ENCODE results near the gene SMAGP.
"Not testable (repeated sequence)": the region's sequence is repeated elsewhere in the genome, so short reads cannot be mapped to it uniquely, and the experiment has no call there.

SMAGP gene

GRCh38 chr12:51232642-51233041 is 37.6 kb downstream of the SMAGP start:
- no peaks in the 10 kb centered on the region for H3K4me1 ChIP-seq (ENCODE audit: insufficient read depth, low read length, severe bottlenecking)
- H3K4me3 ChIP-seq (ENCODE audit: low read depth, low read length, poor library complexity, severe bottlenecking): no peak overlapping the region
- 0 out of 2 replicates have a peak, but pooled peaks cover 2% of the 10 kb centered on the region for H3K9me3 ChIP-seq (ENCODE audit: low read length)
- H3K9me2 ChIP-seq (ENCODE audit: low read depth, low read length): no peaks in the 10 kb centered on the region
- H3F3A ChIP-seq (ENCODE audit: insufficient read depth, low read length): no peaks in the 10 kb centered on the region
- H4K20me1 ChIP-seq (ENCODE audit: insufficient read depth, low read length): no peaks in the 10 kb centered on the region
- no peaks in the 10 kb centered on the region for H3K36me3 ChIP-seq (ENCODE audit: insufficient read depth, low read length)
- no peak overlapping the region for H3K9ac ChIP-seq (ENCODE audit: low read length)
- no peaks in the 10 kb centered on the region for H3K27me3 ChIP-seq (ENCODE audit: insufficient read depth, low read length)
- H2AFZ ChIP-seq (ENCODE audit: low read length): no peak overlapping the region
- H3K79me2 ChIP-seq (ENCODE audit: insufficient read depth, low read length): no peaks in the 10 kb centered on the region
- no peak overlapping the region for H3K27ac ChIP-seq (ENCODE audit: low read depth, low read length, poor library complexity, severe bottlenecking)
- no peak for TF ChIP-seq EZH2 (IDR thresholded peaks at IDR 0.05; ENCODE audit: borderline replicate concordance, low read length)
- no peak for TF ChIP-seq CTCF (IDR thresholded peaks at IDR 0.05; ENCODE audit: low read length)
- no peak overlapping the region for H3K4me2 ChIP-seq (ENCODE audit: low read length)

DNA sequence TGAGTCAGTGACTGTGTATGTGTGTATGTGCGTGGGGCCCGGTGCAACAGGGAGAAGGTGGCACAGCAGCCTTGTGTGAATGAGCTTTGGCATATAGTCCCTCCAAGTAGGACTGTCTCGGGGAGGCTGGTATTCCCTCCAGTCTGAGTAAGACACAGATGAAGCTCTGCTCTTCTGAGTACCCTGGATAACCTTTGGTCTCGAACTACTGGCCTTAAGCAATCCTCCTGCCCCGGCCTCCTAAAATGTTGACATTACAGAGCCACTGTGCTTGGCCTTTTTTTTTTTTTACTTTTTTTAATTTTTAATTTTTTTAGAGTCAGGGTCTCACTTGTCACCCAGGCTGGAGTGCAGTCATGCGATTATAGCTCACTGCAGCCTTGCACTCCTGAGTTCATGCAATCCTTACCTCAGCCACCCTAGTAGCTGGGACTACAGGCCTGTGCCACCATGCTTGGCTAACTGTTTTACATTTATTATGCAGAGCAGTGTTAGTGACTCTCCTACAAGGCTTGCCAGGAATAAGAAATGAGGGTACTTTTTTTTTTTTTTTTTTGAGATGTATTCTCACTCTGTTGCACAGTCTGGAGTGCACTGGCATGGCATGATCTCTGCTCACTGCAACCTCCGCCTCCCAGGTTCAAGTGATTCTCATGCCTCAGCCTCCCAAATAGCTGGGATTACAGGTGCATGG is 41.0 kb downstream of the SMAGP start:
- Histone ChIP-seq H3K27me3 (ENCODE audit: insufficient read depth, low read length) (no peaks in the 10 kb centered on the region), H3K4me3 (ENCODE audit: low read depth, low read length, poor library complexity, severe bottlenecking) (no peak overlapping the region), H3F3A (ENCODE audit: insufficient read depth, low read length) (no peaks in the 10 kb centered on the region; the same call in 1 of the 2 replicates), H3K4me2 (ENCODE audit: low read length) (no peak overlapping the region), H3K4me1 (ENCODE audit: insufficient read depth, low read length, severe bottlenecking) (no peaks in the 10 kb centered on the region), H3K27ac (ENCODE audit: low read depth, low read length, poor library complexity, severe bottlenecking) (no peak overlapping the region), H3K9ac (ENCODE audit: low read length) (no peak overlapping the region), H2AFZ (ENCODE audit: low read length) (no peak overlapping the region), H3K79me2 (ENCODE audit: insufficient read depth, low read length) (no peaks in the 10 kb centered on the region), H3K36me3 (ENCODE audit: insufficient read depth, low read length) (no peaks in the 10 kb centered on the region), H3K9me3 (ENCODE audit: low read length) (0 out of 2 replicates have a peak, but pooled peaks cover 2% of the 10 kb centered on the region), H4K20me1 (ENCODE audit: insufficient read depth, low read length) (no peaks in the 10 kb centered on the region), H3K9me2 (ENCODE audit: low read depth, low read length) (no peaks in the 10 kb centered on the region)
- TF ChIP-seq CTCF (IDR thresholded peaks at IDR 0.05; ENCODE audit: low read length): no peak
- no peak for TF ChIP-seq EZH2 (IDR thresholded peaks at IDR 0.05; ENCODE audit: borderline replicate concordance, low read length)

- no peaks in the 10 kb centered on the region for H3K4me1 ChIP-seq (ENCODE audit: insufficient read depth, low read length, severe bottlenecking)
- no peak overlapping the region for H3K4me2 ChIP-seq (ENCODE audit: low read length)
- no peak overlapping the region for H3K9ac ChIP-seq (ENCODE audit: low read length)
- H3K9me3 ChIP-seq (ENCODE audit: low read length): 0 out of 2 replicates have a peak, but pooled peaks cover 2% of the 10 kb centered on the region
- H3K4me3 ChIP-seq (ENCODE audit: low read depth, low read length, poor library complexity, severe bottlenecking): no peak overlapping the region
- no peaks in the 10 kb centered on the region for H3K9me2 ChIP-seq (ENCODE audit: low read depth, low read length)
- H3K27me3 ChIP-seq (ENCODE audit: insufficient read depth, low read length): no peaks in the 10 kb centered on the region
- no peaks in the 10 kb centered on the region for H3K79me2 ChIP-seq (ENCODE audit: insufficient read depth, low read length)
- no peak overlapping the region for H2AFZ ChIP-seq (ENCODE audit: low read length)
- TF ChIP-seq CTCF (IDR thresholded peaks at IDR 0.05; ENCODE audit: low read length): no peak
- TF ChIP-seq EZH2 (IDR thresholded peaks at IDR 0.05; ENCODE audit: borderline replicate concordance, low read length): no peak
- no peak overlapping the region for H3K27ac ChIP-seq (ENCODE audit: low read depth, low read length, poor library complexity, severe bottlenecking)
- no peaks in the 10 kb centered on the region for H3K36me3 ChIP-seq (ENCODE audit: insufficient read depth, low read length)
- H3F3A ChIP-seq (ENCODE audit: insufficient read depth, low read length): no peaks in the 10 kb centered on the region; the same call in 1 of the 2 replicates
- no peaks in the 10 kb centered on the region for H4K20me1 ChIP-seq (ENCODE audit: insufficient read depth, low read length)
Observed at GRCh38 chr12:51227962-51228361, 42.3 kb downstream of the SMAGP start.

GRCh38 chr12:51227112-51227511 is 43.1 kb downstream of the SMAGP start:
- H3K9ac ChIP-seq (ENCODE audit: low read length); H3F3A ChIP-seq (ENCODE audit: insufficient read depth, low read length); H3K79me2 ChIP-seq (ENCODE audit: insufficient read depth, low read length); H4K20me1 ChIP-seq (ENCODE audit: insufficient read depth, low read length); H3K4me3 ChIP-seq (ENCODE audit: low read depth, low read length, poor library complexity, severe bottlenecking); H3K4me1 ChIP-seq (ENCODE audit: insufficient read depth, low read length, severe bottlenecking); H3K4me2 ChIP-seq (ENCODE audit: low read length); H3K27me3 ChIP-seq (ENCODE audit: insufficient read depth, low read length); H3K36me3 ChIP-seq (ENCODE audit: insufficient read depth, low read length); H2AFZ ChIP-seq (ENCODE audit: low read length); H3K9me2 ChIP-seq (ENCODE audit: low read depth, low read length); H3K9me3 ChIP-seq (ENCODE audit: low read length); H3K27ac ChIP-seq (ENCODE audit: low read depth, low read length, poor library complexity, severe bottlenecking): not testable (repeated sequence)

Data from OCI-LY1 (cell line).